Measurements from ENCODE around the gene CDK5R2. TPM values are rescaled to one million over a fixed set of nuclear protein-coding genes. Genes with fewer than 3 reads are reported as not detected.
A peak's percentile ranks its signal among the peaks of the same experiment; 100 is the strongest.

CDK5R2 gene
- total and polyA plus RNA-seq, 7 donors, result 0.14 to 0.48 (median 0.36) TPM; not detected in 4

GRCh38 chr2:219001577-219002394 lies 42.3 kb downstream of the CDK5R2 start:
- H3K27me3 ChIP-seq, result peaks cover 28 to 96% (median 72%) of the 10 kb centered on the region in 3 donors
- H3K36me3 ChIP-seq, result no peaks in the 10 kb centered on the region
- H3K4me3 ChIP-seq, result no peak overlapping the region
- H3K27ac ChIP-seq, result no peak overlapping the region
- peak in 1 of 2 donors; percentile 73 for TF ChIP-seq POLR2A (IDR thresholded peaks at IDR 0.05)
- peak in 1 of 4 donors; percentile 60 for TF ChIP-seq POLR2AphosphoS5 (IDR thresholded peaks at IDR 0.05)
- no peak for TF ChIP-seq EP300 (IDR thresholded peaks at IDR 0.05)
- no peak for TF ChIP-seq CTCF (IDR thresholded peaks at IDR 0.05)
- no peak for DNase-seq
- peaks cover 0 to 23% (median 21%) of the 10 kb centered on the region in 4 donors for H3K4me1 ChIP-seq
- intact Hi-C loops (cut with DNase I), result no loop called here
- WGBS, 2 donors, result 1 to 2% methylated on average over 70 of the region's 70 CpGs
- H3K9me3 ChIP-seq, result no peaks in the 10 kb centered on the region

- H3K27ac ChIP-seq, result no peak overlapping the region
- H3K4me3 ChIP-seq, result peak overlapping the region in 1 of 4 donors; percentile 8
- peaks cover 28 to 95% (median 63%) of the 10 kb centered on the region in 3 donors for H3K27me3 ChIP-seq
- 1 to 3% methylated on average over 72 of the region's 72 CpGs for WGBS, 2 donors
- TF ChIP-seq CTCF (IDR thresholded peaks at IDR 0.05) (peak in 1 of 4 experiments; percentile 40), POLR2A (IDR thresholded peaks at IDR 0.05) (no peak)
- DNase-seq, result no peak
- intact Hi-C loops (cut with DNase I), result no loop called here
- H3K4me1 ChIP-seq, result peaks cover 0 to 23% (median 21%) of the 10 kb centered on the region in 4 donors
- H3K36me3 ChIP-seq, result no peaks in the 10 kb centered on the region
- no peaks in the 10 kb centered on the region for H3K9me3 ChIP-seq
Observed at GRCh38 chr2:219002395-219003266, 43.2 kb downstream of the CDK5R2 start.

- Histone ChIP-seq H3K9me3 (no peaks in the 10 kb centered on the region), H3K36me3 (no peaks in the 10 kb centered on the region), H3K27me3 (peaks cover 28 to 97% (median 59%) of the 10 kb centered on the region in 3 donors), H3K27ac (no peak overlapping the region), H3K4me3 (peak overlapping the region in 1 of 4 donors; percentile 8), H3K4me1 (peaks cover 0 to 23% (median 21%) of the 10 kb centered on the region in 4 donors)
- no peak for DNase-seq
- intact Hi-C loops (cut with DNase I), result no loop called here
- WGBS, 2 donors, result 8 to 9% methylated on average over 20 of the region's 20 CpGs
- TF ChIP-seq EP300 (IDR thresholded peaks at IDR 0.05) (no peak), POLR2A (IDR thresholded peaks at IDR 0.05) (no peak), POLR2AphosphoS5 (IDR thresholded peaks at IDR 0.05) (no peak), CTCF (IDR thresholded peaks at IDR 0.05) (peak in 1 of 4 experiments; percentile 14)
Observed at GRCh38 chr2:219003267-219003634, 43.8 kb downstream of the CDK5R2 start.

GRCh38 chr2:219003979-219004378 lies 44.5 kb downstream of the CDK5R2 start:
- intact Hi-C loops (cut with DNase I), result no loop called here

More at GRCh38 chr2:219003979-219004378, 44.5 kb downstream of the CDK5R2 start:
- Histone ChIP-seq H3K4me1 (peaks cover 0 to 23% (median 21%) of the 10 kb centered on the region in 4 donors), H3K9me3 (no peaks in the 10 kb centered on the region), H3K36me3 (no peaks in the 10 kb centered on the region), H3K27ac (no peak overlapping the region), H3K4me3 (no peak overlapping the region), H3K27me3 (peaks cover 28 to 97% (median 59%) of the 10 kb centered on the region in 3 donors)
- TF ChIP-seq POLR2AphosphoS5 (IDR thresholded peaks at IDR 0.05), result no peak
- TF ChIP-seq EP300 (IDR thresholded peaks at IDR 0.05), result no peak
- no peak for TF ChIP-seq POLR2A (IDR thresholded peaks at IDR 0.05)
- TF ChIP-seq CTCF (IDR thresholded peaks at IDR 0.05), result no peak
- no peak for DNase-seq
- WGBS, 2 donors, result 89% methylated on average over 3 of the region's 3 CpGs
